Central memory CD8-positive, alpha-beta T cell (primary cell): ENCODE data around the gene LRRC18.

ENCODE experiments used
- ATAC-seq: fragments of 150-1000 bp; cut with Tn5 transposase; replicated peaks from 2 replicates; pipeline ENCODE4 v1.10.0; 2022; ENCODE audit warnings: mild to moderate bottlenecking, moderate FRiP score, moderate number of reproducible peaks; ENCODE audit not compliant: poor library complexity, severe bottlenecking; ENCODE audit errors: extremely low read depth
- DNase-seq, 2 donors: peaks; one replicate each; pipeline ENCODE4 v3.0.0; 2021; ENCODE audit warnings: low spot score in 2 of 2
- H3K27ac Mint-ChIP-seq: one replicate; pipeline ENCODE4 v1.8.0; 2022; ENCODE audit warnings: low read depth, mild to moderate bottlenecking, moderate library complexity, mixed read lengths
- H3K27me3 Mint-ChIP-seq: one replicate; pipeline ENCODE4 v1.8.0; 2022; ENCODE audit warnings: mixed read lengths
- H3K36me3 Mint-ChIP-seq: one replicate; pipeline ENCODE4 v1.8.0; 2022; ENCODE audit warnings: mild to moderate bottlenecking, moderate library complexity, mixed read lengths; ENCODE audit not compliant: insufficient read depth
- H3K4me1 Mint-ChIP-seq: one replicate; pipeline ENCODE4 v1.8.0; 2022; ENCODE audit warnings: mixed read lengths
- H3K4me3 Mint-ChIP-seq: one replicate; pipeline ENCODE4 v1.8.0; 2022; ENCODE audit warnings: mild to moderate bottlenecking, moderate library complexity, mixed read lengths
- H3K9me3 Mint-ChIP-seq: one replicate; pipeline ENCODE4 v1.8.0; 2022; ENCODE audit warnings: mixed read lengths

Gene LRRC18

DNA sequence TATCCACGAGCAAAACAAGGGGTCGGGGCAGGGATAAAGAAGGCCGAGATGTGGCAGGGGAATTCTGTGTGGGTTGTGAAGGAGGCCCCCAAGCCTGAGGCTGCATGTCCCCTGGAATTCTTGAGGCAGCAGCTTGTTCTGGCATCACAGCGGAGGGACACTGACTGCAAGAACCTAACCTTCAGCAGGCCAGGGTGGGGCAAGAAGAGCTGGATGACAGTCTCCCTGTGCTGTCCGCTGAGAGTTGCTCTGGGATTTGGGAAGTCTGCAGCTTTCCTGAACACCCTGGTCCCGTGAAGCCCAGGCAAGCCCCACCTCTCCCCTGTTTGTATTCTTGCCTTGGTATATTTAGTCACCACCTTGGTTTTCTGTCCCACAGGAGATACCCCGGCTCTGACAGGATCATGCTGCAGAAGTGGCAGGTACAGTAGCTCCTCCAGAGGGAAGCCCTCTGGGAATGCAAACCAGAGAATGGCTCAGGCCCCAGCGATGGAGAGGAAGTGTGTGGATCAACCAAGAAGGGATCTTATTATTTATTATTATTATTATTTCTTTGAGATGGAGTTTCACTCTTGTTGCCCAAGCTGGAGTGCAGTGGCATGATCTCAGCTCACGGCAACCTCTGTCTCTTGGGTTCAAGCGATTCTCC, 1.9 kb upstream of the LRRC18 start:
- no peak overlapping the region for H3K4me3 Mint-ChIP-seq
- no peak for DNase-seq
- H3K4me1 Mint-ChIP-seq: no peaks in the 10 kb centered on the region
- no peak overlapping the region for H3K27ac Mint-ChIP-seq
- no peaks in the 10 kb centered on the region for H3K9me3 Mint-ChIP-seq
- no peak for ATAC-seq
- peaks cover 20% of the 10 kb centered on the region for H3K27me3 Mint-ChIP-seq
- H3K36me3 Mint-ChIP-seq: no peaks in the 10 kb centered on the region

DNA sequence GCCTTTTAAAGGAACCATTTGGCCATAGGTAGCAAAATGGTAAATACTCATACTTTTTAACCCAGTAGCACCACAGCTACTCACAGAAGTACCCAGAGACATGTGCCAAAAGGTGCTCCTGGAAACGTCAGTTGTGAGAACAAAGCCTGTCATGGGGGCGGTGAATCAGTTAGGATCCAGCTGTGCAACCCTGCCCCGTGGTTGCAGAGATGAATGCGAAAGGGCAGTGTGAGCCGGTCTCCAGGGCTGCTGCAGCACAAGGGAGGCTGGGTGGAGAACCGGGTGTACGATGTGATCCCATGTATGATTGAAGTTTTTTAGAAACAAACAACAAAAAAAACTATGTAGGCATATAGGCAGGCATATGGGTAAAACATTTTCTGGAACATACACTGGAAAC, 1.3 kb upstream of the LRRC18 start:
- H3K4me1 Mint-ChIP-seq: no peaks in the 10 kb centered on the region
- DNase-seq (no peak), ATAC-seq (no peak)
- H3K36me3 Mint-ChIP-seq: no peaks in the 10 kb centered on the region
- H3K27ac Mint-ChIP-seq: no peak overlapping the region
- H3K9me3 Mint-ChIP-seq: no peaks in the 10 kb centered on the region
- no peak overlapping the region for H3K4me3 Mint-ChIP-seq
- peaks cover 20% of the 10 kb centered on the region for H3K27me3 Mint-ChIP-seq

DNA sequence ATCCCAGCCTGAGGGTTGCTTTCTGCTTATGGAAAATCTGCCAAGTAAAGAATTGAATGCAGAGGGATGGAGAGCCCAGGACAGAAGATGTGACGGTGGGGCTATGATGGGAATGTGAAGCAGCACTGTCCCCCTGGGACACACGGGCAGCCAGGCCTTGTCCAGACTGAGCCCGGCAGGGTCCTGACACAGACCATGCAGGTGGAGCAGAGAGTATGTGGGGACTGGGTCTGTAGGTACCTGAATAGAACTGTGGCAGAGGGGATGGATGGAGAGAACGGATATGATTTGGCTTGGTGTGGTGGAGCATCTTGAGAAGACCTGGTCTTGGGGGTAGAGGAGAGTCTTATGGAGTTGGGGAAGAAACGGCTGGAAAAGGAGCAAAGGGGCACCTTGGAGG, 732 bp upstream of the LRRC18 start:
- no peak overlapping the region for H3K27ac Mint-ChIP-seq
- H3K36me3 Mint-ChIP-seq: no peaks in the 10 kb centered on the region

DNA sequence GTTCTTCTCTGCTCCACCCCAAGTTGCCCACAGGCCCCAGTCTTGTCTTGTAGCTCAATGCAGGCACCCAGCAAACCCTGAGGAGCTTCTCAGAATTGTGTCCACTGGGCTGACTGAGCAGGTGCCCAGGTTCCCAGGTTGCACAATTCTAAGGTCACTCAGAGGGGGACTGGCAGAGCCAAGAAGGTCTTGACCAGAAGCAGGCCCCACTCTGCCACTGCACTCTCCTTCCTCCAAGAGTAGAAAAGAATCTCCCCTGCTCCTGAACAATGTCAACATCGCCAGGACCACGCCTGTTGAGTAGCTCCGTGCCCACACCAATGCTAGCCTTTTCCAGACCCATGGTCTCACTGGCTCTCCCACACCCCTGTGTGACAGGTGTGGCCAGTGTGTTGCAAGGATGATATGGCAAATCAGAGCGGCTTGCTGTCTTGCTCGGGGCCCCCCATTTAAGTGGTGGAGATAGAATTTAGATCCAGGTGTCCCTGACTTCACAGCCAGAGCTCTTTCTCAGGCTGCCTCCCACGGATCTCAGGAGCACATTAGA, 577 bp downstream of the LRRC18 start:
- H3K4me3 Mint-ChIP-seq: no peak overlapping the region
- no peak for DNase-seq
- no peaks in the 10 kb centered on the region for H3K4me1 Mint-ChIP-seq
- no peak overlapping the region for H3K27ac Mint-ChIP-seq
- peaks cover 20% of the 10 kb centered on the region for H3K27me3 Mint-ChIP-seq
- ATAC-seq: no peak
- peaks cover under 1% of the 10 kb centered on the region for H3K36me3 Mint-ChIP-seq
- H3K9me3 Mint-ChIP-seq: no peaks in the 10 kb centered on the region

More for the DNA sequence above, 732 bp upstream of the LRRC18 start:
- DNase-seq: no peak
- peaks cover 20% of the 10 kb centered on the region for H3K27me3 Mint-ChIP-seq
- H3K4me3 Mint-ChIP-seq: no peak overlapping the region
- ATAC-seq: no peak
- no peaks in the 10 kb centered on the region for H3K9me3 Mint-ChIP-seq
- H3K4me1 Mint-ChIP-seq: no peaks in the 10 kb centered on the region

DNA sequence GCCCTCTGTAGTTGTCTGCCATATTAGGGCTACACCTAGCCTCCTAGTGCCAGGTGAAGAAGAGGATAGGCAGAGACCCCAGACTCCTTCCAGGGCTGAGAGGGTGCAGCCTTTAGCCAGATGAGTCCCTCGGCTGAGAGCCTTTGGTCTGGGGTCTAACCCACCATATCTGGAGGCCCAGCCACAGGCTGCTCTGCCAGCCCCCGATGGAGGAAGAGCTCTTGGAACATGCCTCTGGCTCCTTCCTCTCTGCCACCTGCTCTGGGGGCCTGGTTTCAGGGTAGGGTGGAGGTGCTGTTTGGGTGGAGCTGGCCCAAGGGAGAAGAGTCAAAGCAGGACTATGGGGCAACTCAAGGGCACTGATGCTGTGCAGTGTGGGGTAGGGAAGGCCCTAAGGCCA, 1.4 kb downstream of the LRRC18 start:
- no peak for DNase-seq
- Mint-ChIP-seq H3K27ac (no peak overlapping the region), H3K4me3 (no peak overlapping the region), H3K36me3 (peaks cover 2% of the 10 kb centered on the region), H3K27me3 (peaks cover 20% of the 10 kb centered on the region), H3K4me1 (no peaks in the 10 kb centered on the region), H3K9me3 (no peaks in the 10 kb centered on the region)
- no peak for ATAC-seq

DNA sequence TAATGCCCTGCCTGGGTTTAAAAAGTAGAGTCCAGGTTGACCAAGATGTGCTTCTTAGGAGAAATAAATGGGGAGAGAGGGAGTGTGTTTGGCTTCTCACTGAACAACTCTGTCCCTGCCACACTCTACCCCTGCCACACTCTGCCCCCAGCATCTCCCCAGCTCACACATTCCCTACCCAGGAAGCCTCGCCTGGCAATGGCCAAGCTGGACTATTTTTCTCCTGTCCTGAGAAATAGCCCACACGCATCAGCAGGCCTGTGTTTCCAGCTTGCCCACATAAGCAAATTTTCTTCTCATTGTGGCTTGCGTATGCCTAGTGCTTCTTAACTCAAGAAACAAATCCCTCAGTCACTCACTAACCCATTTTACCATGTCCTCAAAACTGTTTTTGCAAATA, 1.8 kb downstream of the LRRC18 start:
- no peak overlapping the region for H3K27ac Mint-ChIP-seq
- ATAC-seq (no peak), DNase-seq (no peak)
- peaks cover 2% of the 10 kb centered on the region for H3K36me3 Mint-ChIP-seq
- no peaks in the 10 kb centered on the region for H3K9me3 Mint-ChIP-seq
- peaks cover 20% of the 10 kb centered on the region for H3K27me3 Mint-ChIP-seq
- no peak overlapping the region for H3K4me3 Mint-ChIP-seq
- no peaks in the 10 kb centered on the region for H3K4me1 Mint-ChIP-seq

DNA sequence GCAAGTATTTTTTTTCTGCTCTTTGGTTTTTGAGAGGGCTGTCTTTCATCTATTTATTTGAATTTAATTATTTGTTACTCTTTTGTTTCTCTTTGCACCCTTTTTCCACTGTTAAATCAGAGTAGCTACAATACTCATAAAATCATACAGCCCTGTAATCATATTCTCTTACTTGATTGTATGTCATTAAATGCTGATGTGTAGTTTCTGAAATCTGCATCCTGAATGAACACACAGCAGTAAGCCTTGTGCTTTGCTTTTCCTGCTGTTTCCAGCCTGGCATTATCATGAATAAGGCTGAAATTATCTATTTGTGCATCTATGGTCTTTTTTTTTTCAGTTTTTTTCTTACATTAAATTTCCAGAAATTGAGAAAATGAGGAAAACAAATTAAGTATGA, 4.1 kb downstream of the LRRC18 start:
- no peaks in the 10 kb centered on the region for H3K4me1 Mint-ChIP-seq
- peaks cover 10% of the 10 kb centered on the region for H3K27me3 Mint-ChIP-seq
- H3K4me3 Mint-ChIP-seq: no peak overlapping the region
- no peaks in the 10 kb centered on the region for H3K9me3 Mint-ChIP-seq
- ATAC-seq: no peak
- H3K36me3 Mint-ChIP-seq: peaks cover 2% of the 10 kb centered on the region
- no peak overlapping the region for H3K27ac Mint-ChIP-seq
- no peak for DNase-seq

DNA sequence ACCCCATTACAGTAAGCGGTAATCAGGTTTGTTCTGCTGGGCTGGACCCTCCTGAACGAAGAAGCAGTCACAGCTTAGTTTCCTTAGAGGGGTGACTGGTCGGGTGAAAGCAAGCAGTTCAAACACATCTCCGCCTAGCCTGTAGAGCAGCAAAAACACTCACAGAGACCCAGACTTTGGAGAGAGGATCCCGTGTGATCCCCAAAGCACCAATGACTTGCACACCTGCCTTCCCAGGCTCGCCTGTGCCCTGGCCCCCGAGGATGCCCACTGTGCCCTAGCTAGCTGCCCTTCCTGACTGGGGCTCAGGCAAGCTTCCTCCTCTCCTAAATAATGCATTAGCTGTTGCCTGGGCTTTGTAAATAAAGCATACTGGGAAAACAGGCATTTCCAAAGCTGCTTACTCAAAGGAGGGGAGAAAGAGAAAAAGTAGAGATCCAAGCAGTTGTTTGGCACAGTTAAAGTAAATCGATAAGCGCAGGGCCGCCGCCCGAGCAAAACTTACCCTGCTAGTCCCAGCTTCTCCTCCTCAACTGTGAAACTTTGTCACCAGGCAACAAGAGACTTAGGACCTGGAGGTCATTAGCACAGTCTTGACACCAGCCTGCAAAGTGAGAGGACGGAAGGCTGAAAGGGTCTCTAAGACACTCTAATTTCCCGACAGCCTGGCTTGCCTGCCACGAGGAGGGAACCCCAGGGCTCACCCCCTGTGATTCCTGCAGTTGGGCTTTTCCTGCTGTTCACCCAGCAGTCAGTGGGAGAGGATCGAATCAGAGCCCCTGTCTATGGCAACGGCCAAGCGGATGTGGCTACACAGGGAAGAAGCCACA, 4.8 kb downstream of the LRRC18 start:
- Mint-ChIP-seq H3K36me3 (peaks cover 2% of the 10 kb centered on the region), H3K4me3 (no peak overlapping the region), H3K4me1 (no peaks in the 10 kb centered on the region), H3K27ac (no peak overlapping the region), H3K27me3 (peaks cover 10% of the 10 kb centered on the region), H3K9me3 (no peaks in the 10 kb centered on the region)
- ATAC-seq (no peak), DNase-seq (no peak)

DNA sequence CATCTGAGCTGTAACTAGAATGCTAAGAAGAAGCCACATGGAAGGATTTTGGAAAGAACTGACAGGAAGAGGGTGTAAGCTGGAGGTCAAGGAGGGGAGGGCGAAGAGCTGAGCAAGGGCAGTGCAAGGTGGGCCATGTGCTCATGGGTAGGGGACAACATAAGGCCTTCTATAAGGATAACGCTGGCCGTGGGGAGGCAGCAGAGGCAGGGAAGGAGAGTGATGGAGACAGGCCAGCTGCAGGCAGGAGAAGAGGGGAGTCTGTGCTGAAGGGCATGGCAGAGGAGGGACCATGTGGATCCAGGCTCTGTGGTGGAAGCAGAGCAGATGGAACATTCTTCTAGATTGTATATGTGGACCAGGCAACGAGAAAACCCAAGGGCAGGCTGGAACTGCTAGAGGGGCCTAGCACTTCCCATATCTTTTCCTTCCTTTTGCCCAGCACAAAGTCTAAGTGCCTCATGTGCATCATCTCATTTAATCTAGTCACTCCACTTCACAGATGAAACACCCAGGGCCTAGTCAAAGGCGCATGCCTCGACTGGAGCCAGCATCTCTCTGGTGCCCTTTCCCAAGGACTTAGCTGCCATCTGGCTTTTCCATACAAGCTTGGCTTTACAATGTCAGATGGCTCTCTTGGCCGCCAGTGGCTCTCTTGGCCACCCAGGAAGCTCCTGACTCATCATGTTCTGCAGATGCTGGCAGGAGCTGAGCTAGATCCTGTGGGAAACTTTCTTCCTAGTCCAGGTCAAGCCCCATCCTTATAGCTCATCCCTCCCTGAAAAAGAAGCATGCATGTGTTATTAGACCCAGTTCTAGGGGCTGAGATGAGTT, 6.6 kb downstream of the LRRC18 start:
- peaks cover 2% of the 10 kb centered on the region for H3K36me3 Mint-ChIP-seq
- H3K4me1 Mint-ChIP-seq: no peaks in the 10 kb centered on the region
- H3K27me3 Mint-ChIP-seq: peaks cover 20% of the 10 kb centered on the region
- DNase-seq: no peak
- ATAC-seq: no peak
- H3K9me3 Mint-ChIP-seq: no peaks in the 10 kb centered on the region
- no peak overlapping the region for H3K27ac Mint-ChIP-seq
- no peak overlapping the region for H3K4me3 Mint-ChIP-seq

DNA sequence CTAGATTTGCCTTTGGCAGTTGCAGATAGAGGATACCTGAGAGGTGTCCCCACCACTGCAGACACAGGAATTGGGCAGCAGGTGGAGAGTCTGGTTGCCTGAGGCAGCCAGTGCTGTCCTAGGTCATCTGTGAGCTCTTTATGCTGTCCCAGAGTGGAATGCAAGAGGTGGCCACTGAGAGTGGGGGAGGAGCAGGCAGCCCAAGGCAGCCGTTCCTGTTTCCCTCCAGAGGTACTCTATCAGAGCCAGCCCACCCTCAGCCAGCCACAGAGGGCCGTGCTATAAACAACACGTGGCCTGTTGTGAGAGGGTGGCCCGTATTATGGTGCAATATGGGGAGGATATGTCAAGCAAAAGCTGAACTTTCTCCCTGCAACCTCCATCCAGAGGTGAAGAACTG, 8.5 kb downstream of the LRRC18 start:
- H3K36me3 Mint-ChIP-seq: peaks cover 2% of the 10 kb centered on the region

DNA sequence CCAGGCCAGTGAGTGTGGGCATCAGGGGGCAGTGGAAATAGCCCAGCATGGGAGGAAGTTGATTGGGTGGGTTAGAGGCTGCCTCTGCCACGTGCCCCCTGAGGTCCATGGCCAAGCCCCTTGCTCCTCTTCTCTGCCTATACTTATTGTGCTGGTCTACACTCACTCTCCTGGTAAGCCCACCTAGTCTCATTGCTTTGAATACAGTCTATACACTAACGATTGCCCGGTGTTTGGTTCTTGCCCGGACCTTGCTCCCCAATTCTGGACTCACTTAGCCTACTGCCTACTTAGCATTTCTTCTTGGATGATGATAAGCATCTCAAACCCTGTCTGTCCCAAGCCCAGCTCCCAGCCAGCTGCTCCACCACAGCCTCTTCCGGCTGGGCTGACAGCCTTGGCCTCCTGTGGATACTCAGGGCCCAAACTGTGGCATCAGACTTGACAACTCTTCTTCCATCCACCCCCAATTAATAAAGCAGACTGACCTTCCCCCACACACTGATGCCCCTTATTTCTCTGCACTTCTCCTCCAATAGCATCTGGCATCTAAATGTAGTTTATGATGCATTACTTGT, 10.1 kb downstream of the LRRC18 start:
- no peak for ATAC-seq
- Mint-ChIP-seq H3K27ac (no peak overlapping the region), H3K4me3 (no peak overlapping the region)

More for the DNA sequence above, 8.5 kb downstream of the LRRC18 start:
- ATAC-seq (no peak), DNase-seq (no peak)
- Mint-ChIP-seq H3K27ac (no peak overlapping the region), H3K9me3 (no peaks in the 10 kb centered on the region), H3K4me1 (no peaks in the 10 kb centered on the region), H3K27me3 (peaks cover 20% of the 10 kb centered on the region), H3K4me3 (no peak overlapping the region)

More for the DNA sequence above, 10.1 kb downstream of the LRRC18 start:
- peaks cover 20% of the 10 kb centered on the region for H3K27me3 Mint-ChIP-seq
- H3K4me1 Mint-ChIP-seq: no peaks in the 10 kb centered on the region
- DNase-seq: no peak
- peaks cover 2% of the 10 kb centered on the region for H3K36me3 Mint-ChIP-seq
- H3K9me3 Mint-ChIP-seq: no peaks in the 10 kb centered on the region
